Vagina (tissue), 2 donors: ENCODE data around the gene ATP2C2. TPM values are rescaled to one million over a fixed set of nuclear protein-coding genes. Genes with fewer than 3 reads are reported as not detected.
"Not testable (repeated sequence)": the region's sequence is repeated elsewhere in the genome, so short reads cannot be mapped to it uniquely, and the experiment has no call there.

Source experiments
- DNase-seq, 2 donors: peaks; one replicate each; pipeline ENCODE4 v3.0.0-alpha.2; 2017; ENCODE audit errors: extremely low spot score in 2 of 2
- H3K27ac ChIP-seq: fragments of 200-600 bp; sonication (generic); one replicate; pipeline ENCODE4 v1.5.1; 2019
- H3K27me3 ChIP-seq: fragments of 200-600 bp; sonication (generic); one replicate; pipeline ENCODE4 v1.5.1; 2019
- H3K36me3 ChIP-seq, 2 donors: fragments of 200-600 bp; sonication (generic); one replicate each; pipeline ENCODE4 v1.5.1; 2017 to 2019
- H3K4me1 ChIP-seq: fragments of 200-600 bp; sonication (generic); one replicate; pipeline ENCODE4 v1.5.1; 2019
- H3K4me3 ChIP-seq, 2 donors: fragments of 200-600 bp; sonication (generic); 1 replicate in 1 of 2; 2 replicates in 1 of 2; pipeline ENCODE4 v1.5.1; 2016 to 2019
- H3K9me3 ChIP-seq: fragments of 200-600 bp; sonication (generic); one replicate; pipeline ENCODE4 v1.5.1; 2019
- CTCF ChIP-seq, 3 experiments: fragments of 450-650 bp in 2 of 3; fragments of 200-600 bp in 1 of 3; sonication (generic) in 1 of 3; IDR thresholded peaks; one replicate each; pipeline ENCODE4 v1.5.1; 2017 to 2019; ENCODE audit warnings: antibody characterized with exemption in 3 of 3, mild to moderate bottlenecking in 2 of 3, moderate library complexity in 2 of 3
- POLR2A ChIP-seq, 2 donors: fragments of 450-650 bp; IDR thresholded peaks; one replicate each; pipeline ENCODE4 v1.6.1; 2017; ENCODE audit warnings: antibody characterized with exemption in 2 of 2, mild to moderate bottlenecking in 2 of 2, moderate library complexity in 2 of 2
- POLR2AphosphoS5 ChIP-seq, 2 donors: sonication (generic); formaldehyde crosslinking; IDR thresholded peaks; one replicate each; pipeline ENCODE4 v1.9.0; 2017; ENCODE audit warnings: antibody characterized with exemption in 2 of 2, mild to moderate bottlenecking in 2 of 2, low read depth in 1 of 2; ENCODE audit not compliant: insufficient read depth in 1 of 2
- intact Hi-C: fragments of 100-400 bp; cut with DNase I; formaldehyde crosslinking; loops from one replicate; pipeline ENCODE4 v1.15.1; 2023
- total RNA-seq: library from RNA; depleted of rRNA; stranded (reverse); fragments of >200 nt; gene quantifications from one replicate; pipeline ENCODE4 v1.2.3, GENCODE V29; 2016

Gene ATP2C2
- total RNA-seq, 1 donor from 2014 or later: 35.1 TPM

GRCh38 chr16:84396537-84397008 is 28.2 kb downstream of the ATP2C2 start:
- H3K27me3 ChIP-seq: no peaks in the 10 kb centered on the region
- no peak overlapping the region for H3K27ac ChIP-seq
- TF ChIP-seq CTCF (IDR thresholded peaks at IDR 0.05) (no peak), POLR2A (IDR thresholded peaks at IDR 0.05) (no peak), POLR2AphosphoS5 (IDR thresholded peaks at IDR 0.05; ENCODE audit: insufficient read depth in 1 of 2, low read depth in 1 of 2) (no peak)
- no peaks in the 10 kb centered on the region for H3K36me3 ChIP-seq
- intact Hi-C loops: no loop called here
- no peaks in the 10 kb centered on the region for H3K9me3 ChIP-seq
- no peak overlapping the region for H3K4me3 ChIP-seq
- DNase-seq: no peak
- H3K4me1 ChIP-seq: no peaks in the 10 kb centered on the region

- H3K27me3 ChIP-seq: no peaks in the 10 kb centered on the region
- no peaks in the 10 kb centered on the region for H3K4me1 ChIP-seq
- no peak for DNase-seq
- no peak overlapping the region for H3K27ac ChIP-seq
- H3K36me3 ChIP-seq: no peaks in the 10 kb centered on the region
- no peak for TF ChIP-seq CTCF (IDR thresholded peaks at IDR 0.05)
- TF ChIP-seq POLR2AphosphoS5 (IDR thresholded peaks at IDR 0.05; ENCODE audit: insufficient read depth in 1 of 2, low read depth in 1 of 2): no peak
- TF ChIP-seq POLR2A (IDR thresholded peaks at IDR 0.05): no peak
- H3K4me3 ChIP-seq: no peak overlapping the region
- intact Hi-C loops: no loop called here
- H3K9me3 ChIP-seq: no peaks in the 10 kb centered on the region
Measured at GRCh38 chr16:84397090-84397489, 28.8 kb downstream of the ATP2C2 start.

DNA sequence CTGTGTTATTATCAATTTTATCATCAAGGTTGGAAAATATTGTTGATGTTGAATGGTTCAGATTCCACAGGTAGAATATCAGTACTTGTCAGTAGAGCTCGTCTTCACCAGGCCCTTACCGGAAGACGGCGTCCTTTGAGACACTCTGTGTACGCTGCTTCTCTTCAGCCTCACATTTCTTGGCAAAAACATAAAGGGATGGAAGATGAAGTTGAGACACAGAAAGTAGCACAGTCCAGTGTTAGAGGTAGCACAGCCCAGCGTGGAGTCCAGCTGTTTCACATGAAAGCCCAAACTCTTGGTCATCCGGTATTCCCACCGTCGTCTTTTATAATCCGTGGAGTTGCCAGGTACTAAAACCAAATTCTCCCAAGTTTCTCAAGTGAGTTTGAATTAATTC is 30.4 kb downstream of the ATP2C2 start:
- TF ChIP-seq CTCF (IDR thresholded peaks at IDR 0.05): no peak
- no peak for TF ChIP-seq POLR2AphosphoS5 (IDR thresholded peaks at IDR 0.05; ENCODE audit: insufficient read depth in 1 of 2, low read depth in 1 of 2)
- no peak for TF ChIP-seq POLR2A (IDR thresholded peaks at IDR 0.05)
- Histone ChIP-seq H3K9me3 (no peaks in the 10 kb centered on the region), H3K36me3 (no peaks in the 10 kb centered on the region), H3K4me3 (no peak overlapping the region), H3K27me3 (no peaks in the 10 kb centered on the region), H3K27ac (no peak overlapping the region), H3K4me1 (no peaks in the 10 kb centered on the region)
- intact Hi-C loops: no loop called here
- no peak for DNase-seq

GRCh38 chr16:84399912-84400311 is 31.6 kb downstream of the ATP2C2 start:
- H3K36me3 ChIP-seq, H3K9me3 ChIP-seq, intact Hi-C loops, DNase-seq, H3K27ac ChIP-seq, H3K4me3 ChIP-seq, H3K4me1 ChIP-seq, H3K27me3 ChIP-seq: not testable (repeated sequence)

DNA sequence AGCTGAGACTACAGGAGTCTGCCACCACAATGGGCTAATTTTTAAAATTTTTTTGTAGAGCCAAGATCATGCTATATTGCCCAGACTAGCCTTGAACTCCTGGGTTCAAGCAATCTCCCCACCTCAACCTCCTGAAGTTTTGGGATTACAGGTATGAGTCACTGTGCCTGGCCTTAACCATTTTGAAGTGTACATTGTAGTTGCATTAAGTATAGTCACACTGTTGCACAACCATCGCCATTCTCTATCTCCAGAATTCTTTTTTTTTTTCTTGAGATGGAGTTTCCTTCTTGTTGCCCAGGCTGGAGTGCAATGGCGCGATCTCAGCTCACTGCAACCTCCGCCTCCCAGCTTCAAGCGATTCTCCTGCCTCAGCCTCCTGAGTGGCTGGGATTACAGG is 35.1 kb downstream of the ATP2C2 start:
- H3K9me3 ChIP-seq, intact Hi-C loops, H3K27ac ChIP-seq: not testable (repeated sequence)

DNA sequence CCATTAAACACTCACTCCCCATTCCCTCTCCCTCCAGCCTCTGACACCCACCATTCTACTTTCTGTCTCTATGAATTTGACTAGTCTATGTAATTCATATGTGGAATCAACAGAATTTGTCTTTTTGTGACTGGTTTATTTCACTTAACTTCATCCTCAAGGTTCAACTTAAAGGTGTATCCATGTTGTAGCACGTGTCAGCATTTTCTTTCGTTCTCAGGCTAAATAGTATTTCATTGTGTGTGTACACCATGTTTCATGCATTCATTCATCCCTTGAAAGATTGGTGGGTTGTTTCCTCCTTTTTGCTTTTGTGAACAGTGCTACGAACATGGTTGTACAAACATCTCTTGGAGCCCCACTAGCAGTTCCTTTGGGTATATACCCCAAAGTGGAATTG is 36.0 kb downstream of the ATP2C2 start:
- intact Hi-C loops: no loop called here
- H3K36me3 ChIP-seq: no peaks in the 10 kb centered on the region
- H3K27me3 ChIP-seq: no peaks in the 10 kb centered on the region
- no peak for TF ChIP-seq POLR2AphosphoS5 (IDR thresholded peaks at IDR 0.05; ENCODE audit: insufficient read depth in 1 of 2, low read depth in 1 of 2)
- TF ChIP-seq POLR2A (IDR thresholded peaks at IDR 0.05): no peak
- TF ChIP-seq CTCF (IDR thresholded peaks at IDR 0.05): no peak
- H3K4me3 ChIP-seq: no peak overlapping the region
- no peak overlapping the region for H3K27ac ChIP-seq
- no peaks in the 10 kb centered on the region for H3K4me1 ChIP-seq
- DNase-seq: no peak
- no peaks in the 10 kb centered on the region for H3K9me3 ChIP-seq

More for the DNA sequence above, 35.1 kb downstream of the ATP2C2 start:
- DNase-seq, H3K27me3 ChIP-seq, H3K4me3 ChIP-seq, H3K4me1 ChIP-seq, H3K36me3 ChIP-seq: not testable (repeated sequence)
